HG03103 (cell line): Measurements from ENCODE around the gene NTN3.

Source experiments
- ATAC-seq: cut with Tn5 transposase; IDR thresholded peaks from one replicate; pipeline ENCODE4 v1.9.1; 2021; ENCODE audit warnings: low read depth; ENCODE audit not compliant: unreplicated experiment

The NTN3 gene

GRCh38 chr16:2511996-2512734 lies 41.1 kb downstream of the NTN3 start:
- ATAC-seq = no peak

DNA sequence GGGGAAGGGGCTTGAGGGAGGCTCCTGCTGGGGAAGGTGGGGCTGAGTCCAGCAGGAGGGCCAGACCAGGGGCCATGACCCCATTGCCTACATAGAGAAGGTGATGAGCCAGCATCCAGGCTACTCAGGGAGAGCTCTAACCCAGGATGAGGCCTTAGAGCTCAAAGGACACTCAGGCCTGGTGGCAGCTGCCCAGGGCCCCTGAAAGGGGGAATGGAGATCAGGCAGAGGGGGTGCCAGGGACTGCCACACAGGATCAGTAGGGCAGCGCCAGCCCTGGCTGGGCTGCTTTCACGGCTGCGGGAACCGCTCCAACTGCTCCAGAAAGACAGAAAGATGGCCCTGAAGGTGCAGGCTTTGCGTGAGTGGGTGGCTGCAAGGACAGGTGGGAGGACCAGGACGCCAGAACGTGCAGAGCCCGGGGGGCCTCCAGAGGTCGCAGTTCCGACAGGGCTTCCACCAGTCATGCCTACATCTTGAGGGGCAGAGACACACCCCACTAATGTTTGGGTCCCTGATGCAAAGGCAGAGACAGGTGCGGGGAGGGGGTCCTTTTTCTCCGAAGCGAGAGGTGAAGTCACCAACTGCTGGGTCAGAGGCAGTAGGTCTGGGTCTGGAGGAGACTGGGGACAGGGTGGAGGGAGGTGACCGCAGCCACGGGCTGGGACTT lies 41.8 kb downstream of the NTN3 start:
- no peak for ATAC-seq

DNA sequence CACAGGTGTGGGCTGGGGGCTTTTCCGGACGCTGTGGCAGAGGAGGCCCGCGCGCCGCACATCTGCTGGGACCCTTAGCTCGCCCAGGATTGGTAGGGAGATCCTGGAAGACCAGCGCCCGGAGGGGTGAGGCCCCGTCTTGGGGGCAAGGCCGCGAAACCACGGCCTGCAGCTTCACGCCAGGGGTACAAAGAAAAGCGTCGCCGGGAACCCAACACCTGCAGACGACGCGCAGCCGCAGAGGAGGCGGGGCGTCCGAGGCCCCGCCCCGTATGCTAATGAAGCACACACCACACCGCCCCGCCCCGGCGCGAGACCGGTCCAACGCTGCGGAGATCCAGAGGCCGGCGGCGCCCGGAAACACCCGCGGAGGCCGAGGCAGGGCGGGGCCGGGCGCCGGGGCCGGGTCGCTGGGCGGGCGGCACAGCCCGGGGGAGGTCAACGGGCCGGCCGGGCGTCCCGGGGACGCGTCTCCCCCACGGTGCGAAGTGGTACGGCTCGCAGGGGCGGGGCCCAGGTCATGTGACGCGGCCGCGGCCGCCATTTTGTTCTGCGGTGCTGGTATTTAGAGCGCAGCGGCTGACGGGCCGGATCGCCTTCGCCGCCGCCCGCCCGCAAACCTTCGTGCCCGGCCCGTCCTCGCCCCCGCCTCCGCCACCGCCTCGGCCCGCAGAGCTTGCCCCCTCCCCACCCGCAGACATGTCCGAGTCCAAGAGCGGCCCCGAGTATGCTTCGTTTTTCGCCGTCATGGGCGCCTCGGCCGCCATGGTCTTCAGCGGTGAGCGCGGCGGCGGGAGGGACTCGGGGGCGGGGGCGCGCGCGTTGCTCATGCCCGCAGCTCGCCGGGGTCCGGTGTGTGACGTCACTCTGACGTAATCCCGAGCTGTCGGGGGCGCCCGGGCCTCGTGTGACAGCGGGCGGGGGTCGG lies 42.6 kb downstream of the NTN3 start, which contains the start of gene ATP6V0C:
Gene ATP6V0C, plus strand, starts transcription at position 548 of the 928 bp plus-strand sequence. Its CDS starts 152 bp downstream, at position 700.
- peak; percentile 58 for ATAC-seq

- ATAC-seq = no peak
Observed at GRCh38 chr16:2514333-2515179, 43.5 kb downstream of the NTN3 start.

- no peak for ATAC-seq
Observed at GRCh38 chr16:2515180-2515851, 44.2 kb downstream of the NTN3 start.

DNA sequence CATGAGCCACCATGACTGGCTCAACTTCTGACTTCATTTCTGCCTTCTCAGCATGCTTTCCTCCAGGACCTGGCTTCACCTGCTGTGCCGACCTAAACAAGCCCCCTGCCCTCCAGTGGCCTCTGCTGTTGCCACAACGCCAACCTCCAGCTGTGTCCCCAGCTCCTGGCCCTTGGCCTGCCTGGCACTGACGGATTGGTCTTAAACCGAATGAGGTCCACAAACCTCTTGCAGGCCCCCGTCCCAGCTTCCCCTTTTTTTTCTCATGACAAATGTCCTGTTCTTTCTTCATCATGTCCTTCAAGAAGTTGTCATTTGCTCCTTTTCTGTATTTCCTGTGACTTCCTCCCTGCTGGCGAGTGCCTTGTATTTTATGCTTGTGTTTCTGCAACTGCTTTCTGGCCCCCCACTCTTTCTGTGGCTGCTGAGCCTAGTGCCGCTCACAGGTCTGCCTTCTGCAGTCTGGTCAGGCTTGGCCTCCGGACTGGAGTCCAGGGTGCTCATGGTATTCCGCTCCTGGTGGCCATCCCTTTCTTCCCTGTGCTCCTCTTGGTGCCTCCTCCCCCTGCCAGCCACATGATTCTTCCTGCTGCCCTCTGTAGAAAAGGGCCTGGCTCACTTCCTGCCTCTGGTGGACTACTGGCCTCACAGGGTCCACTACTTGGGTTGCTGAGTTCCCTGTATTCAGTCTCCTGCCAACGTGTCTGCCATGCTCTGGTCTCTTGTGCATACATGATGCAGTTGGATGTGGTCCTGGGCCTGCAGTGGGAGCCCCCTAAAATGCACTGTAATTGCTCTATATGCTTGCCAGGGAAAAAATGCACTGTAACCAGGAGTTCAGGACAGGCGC lies 45.5 kb downstream of the NTN3 start:
- ATAC-seq = no peak

DNA sequence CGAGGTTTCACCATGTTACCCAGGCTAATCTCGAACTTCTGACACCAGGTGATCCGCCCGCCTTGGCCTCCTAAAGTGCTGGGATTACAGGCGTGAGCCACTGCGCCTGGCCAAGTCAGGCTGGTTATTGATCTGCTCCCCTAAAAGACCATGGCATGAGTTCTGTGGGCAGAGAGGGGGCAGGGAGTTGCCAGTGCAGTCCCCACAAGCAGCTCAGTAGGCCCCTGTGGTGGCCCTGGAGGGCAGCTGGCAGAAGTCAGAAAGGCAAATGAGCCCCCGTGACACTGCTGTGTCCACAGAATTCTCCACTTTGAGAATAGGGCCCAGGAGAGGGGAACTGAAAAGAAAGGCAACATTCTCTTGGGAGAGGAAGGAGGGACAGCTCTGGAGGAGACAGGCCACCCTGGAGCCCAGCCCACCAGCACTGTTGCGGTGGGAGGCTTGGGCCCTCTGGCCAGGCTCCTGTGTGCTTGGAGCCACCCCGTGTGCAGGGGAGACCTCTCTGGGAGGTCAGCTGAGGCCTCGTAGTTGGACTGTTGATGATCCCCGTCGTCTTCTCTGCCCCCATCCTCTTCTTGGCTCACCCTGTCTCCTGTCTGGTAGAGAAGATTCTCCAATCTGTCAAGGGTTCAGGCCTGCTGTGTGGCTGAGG lies 47.0 kb downstream of the NTN3 start:
- no peak for ATAC-seq

DNA sequence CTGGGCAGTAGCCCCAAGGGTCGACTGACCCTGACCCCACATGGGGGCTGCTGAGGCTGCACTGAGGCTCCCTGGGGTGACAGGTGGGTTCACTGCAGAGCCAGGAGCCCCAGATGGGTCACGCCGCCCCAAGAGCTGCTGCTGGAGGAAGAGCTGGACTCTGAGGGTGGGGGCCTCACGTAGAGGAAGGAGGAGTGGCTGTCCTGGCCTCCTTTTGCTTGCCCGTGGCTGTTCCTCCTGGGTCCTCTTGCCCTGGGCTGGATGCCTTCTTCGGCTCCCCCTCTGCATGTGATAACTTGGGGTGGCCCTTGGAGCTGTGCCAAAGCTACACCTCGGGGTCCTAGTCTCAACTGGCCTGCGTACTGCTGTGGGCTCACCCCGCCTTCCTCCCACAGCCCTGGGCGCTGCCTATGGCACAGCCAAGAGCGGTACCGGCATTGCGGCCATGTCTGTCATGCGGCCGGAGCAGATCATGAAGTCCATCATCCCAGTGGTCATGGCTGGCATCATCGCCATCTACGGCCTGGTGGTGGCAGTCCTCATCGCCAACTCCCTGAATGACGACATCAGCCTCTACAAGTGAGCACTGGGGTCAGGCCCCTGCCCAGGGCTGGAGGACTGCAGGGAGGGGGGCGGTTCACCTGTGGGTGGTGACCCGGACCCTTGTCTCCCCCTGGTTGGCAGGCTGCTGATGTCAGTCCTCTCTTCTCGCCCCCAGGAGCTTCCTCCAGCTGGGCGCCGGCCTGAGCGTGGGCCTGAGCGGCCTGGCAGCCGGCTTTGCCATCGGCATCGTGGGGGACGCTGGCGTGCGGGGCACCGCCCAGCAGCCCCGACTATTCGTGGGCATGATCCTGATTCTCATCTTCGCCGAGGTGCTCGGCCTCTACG lies 48.0 kb downstream of the NTN3 start:
- ATAC-seq = no peak

- no peak for ATAC-seq
Observed at GRCh38 chr16:2519711-2520080, 48.6 kb downstream of the NTN3 start.

DNA sequence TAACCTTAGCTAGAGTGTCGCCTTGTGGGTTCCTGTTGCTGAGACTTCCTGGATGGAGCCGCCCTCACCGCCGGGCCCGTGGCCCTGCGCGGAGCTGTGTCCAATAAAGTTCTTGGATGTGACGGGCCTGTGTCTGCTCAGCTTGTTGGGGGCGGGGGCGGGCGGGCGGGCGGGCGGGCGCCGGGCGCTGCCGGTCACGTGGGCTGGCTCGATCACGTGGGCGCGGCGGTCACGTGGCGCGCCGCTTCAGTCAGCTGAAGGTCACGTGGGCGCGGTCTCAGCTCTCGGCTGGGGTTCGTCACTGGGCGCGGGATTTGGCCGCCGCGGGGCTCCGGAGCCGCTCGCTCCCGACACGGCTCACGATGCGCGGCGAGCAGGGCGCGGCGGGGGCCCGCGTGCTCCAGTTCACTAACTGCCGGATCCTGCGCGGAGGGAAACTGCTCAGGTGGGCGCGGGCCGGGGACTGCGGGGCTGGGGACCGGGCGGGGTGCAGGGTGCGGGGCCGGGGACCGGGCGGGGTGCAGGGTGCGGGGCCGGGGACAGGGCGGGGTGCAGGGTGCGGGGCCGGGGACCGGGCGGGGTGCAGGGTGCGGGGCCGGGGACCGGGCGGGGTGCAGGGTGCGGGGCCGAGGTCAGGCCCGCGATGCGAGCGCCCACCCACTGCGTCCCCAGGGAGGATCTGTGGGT lies 49.1 kb downstream of the NTN3 start, which contains the start of gene AMDHD2:
Gene AMDHD2, plus strand, starts transcription at position 275 of the 687 bp plus-strand sequence. Its CDS starts 88 bp downstream, at position 363.
- ATAC-seq = peak; percentile 43

GRCh38 chr16:2520784-2521531 lies 49.9 kb downstream of the NTN3 start:
- ATAC-seq = no peak
